Naive thymus-derived CD8-positive, alpha-beta T cell (primary cell): ENCODE results near the gene SMIM10. TPM values are rescaled to one million over a fixed set of nuclear protein-coding genes. Genes with fewer than 3 reads are reported as not detected.
"Not testable (repeated sequence)": the region's sequence is repeated elsewhere in the genome, so short reads cannot be mapped to it uniquely, and the experiment has no call there.

Experiments used
- ATAC-seq, 2 donors: fragments of 150-1000 bp; cut with Tn5 transposase in 1 of 2; sonication (Bioruptor Pico), chemical (Tn5 transposase) in 1 of 2; 1 replicate in 1 of 2; 2 replicates in 1 of 2; pipeline ENCODE4 v1.10.0; 2021; ENCODE audit warnings: mild to moderate bottlenecking in 2 of 2, moderate library complexity in 2 of 2
- POLR2A ChIA-PET: fragments of 350-600 bp; sonication (Branson Sonifier 250); formaldehyde crosslinking; loops from one replicate; lab custom pipeline; 2021; ENCODE audit warnings: antibody characterized with exemption; lab: Charles Lee
- DNase-seq, 10 donors: peaks; one replicate each; pipeline versions ENCODE4 v3.0.0 to v3.0.0-alpha.2; 2020 to 2022
- H3K27ac Mint-ChIP-seq, 10 donors: one replicate each; pipeline ENCODE4 v1.8.0; 2020 to 2022; ENCODE audit warnings: mild to moderate bottlenecking in 10 of 10, mixed read lengths in 10 of 10, moderate library complexity in 4 of 10, inconsistent platforms in 1 of 10
- H3K27me3 Mint-ChIP-seq, 5 donors: one replicate each; pipeline ENCODE4 v1.8.0; 2021 to 2022; ENCODE audit warnings: mixed read lengths in 5 of 5
- H3K36me3 Mint-ChIP-seq, 3 donors: one replicate each; pipeline ENCODE4 v1.8.0; 2020 to 2022; ENCODE audit warnings: mixed read lengths in 3 of 3, mild to moderate bottlenecking in 2 of 3, inconsistent platforms in 1 of 3
- H3K4me1 Mint-ChIP-seq, 4 donors: one replicate each; pipeline ENCODE4 v1.8.0; 2021 to 2022; ENCODE audit warnings: mixed read lengths in 4 of 4
- H3K4me3 Mint-ChIP-seq, 10 donors: one replicate each; pipeline ENCODE4 v1.8.0; 2020 to 2022; ENCODE audit warnings: mild to moderate bottlenecking in 10 of 10, mixed read lengths in 10 of 10, moderate library complexity in 6 of 10, inconsistent platforms in 1 of 10
- H3K9me3 Mint-ChIP-seq, 9 donors: one replicate each; pipeline ENCODE4 v1.8.0; 2020 to 2022; ENCODE audit warnings: mixed read lengths in 9 of 9, mild to moderate bottlenecking in 3 of 9, inconsistent platforms in 1 of 9, moderate library complexity in 1 of 9
- polyA plus RNA-seq, 3 donors: library from polyadenylated mRNA; unstranded; fragments of 300-500 nt; fragmentation: Illumina TruSeq; gene quantifications; one replicate each; pipeline ENCODE4 v1.2.3, GENCODE V29; 2021
- total RNA-seq, 8 experiments: library from RNA in 2 of 8; stranded (reverse) in 2 of 8; gene quantifications; one replicate each; pipeline ENCODE4 v1.2.3 and lab custom pipeline; 2021 to 2026

The SMIM10 gene
- total and polyA plus RNA-seq, 5 experiments from 2014 or later = 0.14 TPM; not detected in 4

DNA sequence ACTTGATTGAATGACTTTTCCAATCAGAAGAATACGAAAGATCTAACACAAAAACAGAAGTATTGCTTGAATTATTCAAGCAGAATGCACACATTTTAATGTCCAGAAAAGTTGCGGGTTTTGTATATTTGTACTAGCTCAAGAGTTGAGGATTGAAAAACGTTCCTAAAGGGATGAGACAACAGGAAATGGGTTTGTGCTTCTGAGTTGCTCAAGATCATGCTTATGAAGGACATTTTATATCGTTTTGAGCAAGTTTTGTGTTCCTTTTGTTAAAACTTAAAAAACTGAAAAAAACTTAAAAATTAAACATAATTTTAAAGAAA lies 353 bp upstream of the SMIM10 start:
- POLR2A ChIA-PET = no interaction called here
- H3K4me1 Mint-ChIP-seq = peaks cover 8 to 13% (median 12%) of the 10 kb centered on the region in 4 donors
- H3K9me3 Mint-ChIP-seq = no peaks in the 10 kb centered on the region
- no peaks in the 10 kb centered on the region for H3K36me3 Mint-ChIP-seq
- H3K27me3 Mint-ChIP-seq = peaks cover 14 to 24% (median 17%) of the 10 kb centered on the region in 5 donors
- no peak overlapping the region for H3K27ac Mint-ChIP-seq
- DNase-seq (no peak), ATAC-seq (no peak)
- peak overlapping the region in 5 of 10 donors; percentile 49 to 85 (median 64) for H3K4me3 Mint-ChIP-seq

DNA sequence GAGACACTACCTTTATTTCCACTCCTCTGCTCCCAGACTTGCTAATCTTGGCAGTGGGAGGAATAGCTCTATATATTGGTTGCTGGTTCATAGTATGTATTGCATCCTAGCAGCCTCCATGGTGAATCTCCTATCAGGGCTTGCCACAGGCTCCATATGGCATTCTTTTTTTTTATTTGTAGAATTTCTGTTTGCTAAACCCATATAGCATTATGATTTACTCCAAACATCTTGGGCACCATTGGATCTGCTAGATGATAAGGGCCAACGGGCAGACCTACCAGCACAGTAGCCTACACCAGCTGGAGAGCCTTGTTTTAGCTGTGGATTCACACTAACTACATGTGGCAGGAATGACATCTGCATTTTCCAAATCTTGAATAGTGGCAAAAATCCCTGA lies 6.9 kb downstream of the SMIM10 start:
- Mint-ChIP-seq H3K27ac (no peak overlapping the region), H3K4me3 (no peak overlapping the region), H3K4me1 (peaks cover 0 to 4% (median 0%) of the 10 kb centered on the region in 4 donors), H3K27me3 (peaks cover 0 to 2% (median 0%) of the 10 kb centered on the region in 5 donors), H3K9me3 (no peaks in the 10 kb centered on the region), H3K36me3 (no peaks in the 10 kb centered on the region)
- no peak for ATAC-seq
- DNase-seq = no peak
- POLR2A ChIA-PET = no interaction called here

DNA sequence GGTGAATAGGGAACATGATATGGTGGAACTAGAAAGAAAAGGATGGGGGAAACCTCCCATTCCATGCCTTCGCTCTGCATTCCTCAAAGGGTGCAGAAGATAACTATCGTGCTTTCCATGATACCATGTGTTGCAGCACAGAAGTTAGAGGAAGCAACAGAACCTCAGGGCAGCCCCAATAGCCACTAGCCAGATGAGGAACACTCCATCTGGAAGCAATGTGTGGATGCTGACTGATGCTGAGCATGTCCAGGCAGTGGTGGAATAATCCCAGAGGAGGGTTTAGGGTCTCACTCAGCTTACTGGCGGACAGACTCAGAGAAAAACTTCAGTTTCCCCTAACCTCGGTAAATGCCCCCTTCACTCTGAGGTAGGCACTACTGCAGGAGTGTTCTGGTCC lies 7.5 kb downstream of the SMIM10 start:
- Mint-ChIP-seq H3K4me1 (peaks cover 0 to 6% (median 0%) of the 10 kb centered on the region in 4 donors), H3K9me3 (no peaks in the 10 kb centered on the region), H3K27ac (no peak overlapping the region), H3K27me3 (peaks cover 0 to 2% (median 0%) of the 10 kb centered on the region in 5 donors), H3K36me3 (no peaks in the 10 kb centered on the region), H3K4me3 (no peak overlapping the region)
- ATAC-seq (no peak), DNase-seq (no peak)
- POLR2A ChIA-PET = no interaction called here

DNA sequence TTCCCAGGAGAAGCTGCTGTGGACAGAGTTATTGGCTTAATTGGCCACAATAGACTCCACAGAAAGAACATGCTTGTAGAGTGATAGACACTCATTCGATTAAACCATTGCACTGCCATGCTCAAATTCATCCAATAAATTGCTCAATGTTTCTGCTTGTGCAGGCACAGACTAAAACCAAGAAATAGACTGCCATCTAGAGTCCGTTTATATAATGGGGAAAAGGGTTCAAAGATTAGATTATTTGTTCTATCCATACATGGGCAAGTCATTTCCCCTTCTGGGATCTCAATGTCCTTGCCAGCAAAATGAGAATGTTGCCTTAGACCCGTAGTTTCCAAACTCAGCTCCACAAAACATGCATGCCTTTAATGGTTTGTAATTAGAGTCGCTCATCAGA lies 8.7 kb downstream of the SMIM10 start:
- POLR2A ChIA-PET = no interaction called here
- ATAC-seq = no peak
- H3K9me3 Mint-ChIP-seq = no peaks in the 10 kb centered on the region
- no peaks in the 10 kb centered on the region for H3K36me3 Mint-ChIP-seq
- no peak overlapping the region for H3K4me3 Mint-ChIP-seq
- H3K27ac Mint-ChIP-seq = no peak overlapping the region
- peak in 1 of 10 donors; percentile 12 for DNase-seq
- H3K4me1 Mint-ChIP-seq = peaks cover 3 to 14% (median 10%) of the 10 kb centered on the region in 4 donors
- peaks cover 0 to 2% (median 0%) of the 10 kb centered on the region in 5 donors for H3K27me3 Mint-ChIP-seq

DNA sequence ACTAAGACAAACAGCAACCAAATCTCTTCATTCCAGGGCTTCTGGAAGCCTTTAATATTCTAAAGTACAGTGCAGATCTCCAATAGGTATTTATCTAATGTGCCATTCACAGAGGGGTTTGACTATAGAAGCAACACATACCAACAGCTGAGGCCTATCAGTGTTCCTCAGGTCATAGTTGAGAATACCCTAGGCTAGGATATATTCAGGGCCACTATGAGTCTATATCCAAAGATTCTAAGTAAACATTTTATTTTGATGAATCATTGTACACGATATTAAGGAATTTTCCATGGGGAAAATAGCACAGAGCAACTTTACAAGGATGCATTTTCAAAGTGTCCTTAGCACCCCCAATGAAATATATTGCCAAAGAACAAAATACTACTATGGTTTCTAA lies 9.7 kb downstream of the SMIM10 start:
- DNase-seq (no peak), ATAC-seq (no peak)
- Mint-ChIP-seq H3K36me3 (no peaks in the 10 kb centered on the region), H3K4me1 (peaks cover 3 to 16% (median 13%) of the 10 kb centered on the region in 4 donors), H3K9me3 (no peaks in the 10 kb centered on the region), H3K27me3 (peaks cover 0 to 2% (median 0%) of the 10 kb centered on the region in 5 donors), H3K27ac (no peak overlapping the region), H3K4me3 (no peak overlapping the region)
- POLR2A ChIA-PET = interaction anchor here (0.5 kb wide), 1 partner anchor 35 kb away, joined by 4 read pairs; no protein-coding TSS in a partner anchor

DNA sequence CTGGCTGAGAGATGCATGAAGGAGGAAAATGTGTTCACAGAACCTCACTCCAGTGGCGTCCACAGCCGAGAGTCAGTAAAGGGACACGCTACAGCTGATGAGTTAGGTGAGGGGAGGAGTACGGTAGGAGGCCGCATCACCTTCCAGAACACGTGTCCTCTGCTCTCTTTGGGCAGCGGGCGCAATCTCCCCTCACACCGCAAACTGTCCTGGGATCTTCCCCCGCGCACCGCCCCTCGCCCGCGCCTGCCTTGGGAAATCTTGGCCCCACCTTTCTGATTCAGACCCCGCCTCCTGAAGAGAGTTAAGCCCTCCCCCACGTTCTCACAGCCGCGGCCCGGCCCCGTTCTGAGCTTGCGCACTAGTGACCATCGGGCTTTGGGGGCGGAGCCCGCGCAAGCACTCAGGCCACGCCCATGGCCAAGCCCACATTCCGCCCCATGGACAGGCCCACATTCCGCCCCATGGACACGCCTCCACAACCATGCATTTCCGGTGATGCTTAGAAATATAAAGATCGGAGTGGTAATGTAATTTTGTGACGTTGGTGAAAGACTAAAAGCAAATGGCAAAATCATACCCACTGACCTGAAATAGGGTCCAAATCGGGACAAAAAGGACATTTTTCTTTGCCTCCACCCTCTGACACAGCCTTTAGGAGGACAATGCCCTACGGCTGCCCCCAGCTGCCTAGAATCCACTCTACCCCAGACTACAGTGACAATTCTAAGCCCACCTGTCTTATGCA lies 13.3 kb downstream of the SMIM10 start:
- ATAC-seq (peak; percentile 93 to 95), DNase-seq (peak; percentile 79 to 91 (median 87))
- H3K4me3 Mint-ChIP-seq = peak overlapping the region; percentile 82 to 95 (median 87)
- no peaks in the 10 kb centered on the region for H3K27me3 Mint-ChIP-seq
- POLR2A ChIA-PET = no interaction called here
- peaks cover 3 to 16% (median 13%) of the 10 kb centered on the region in 4 donors for H3K4me1 Mint-ChIP-seq
- H3K27ac Mint-ChIP-seq = peak overlapping the region; percentile 37 to 95 (median 78)
- no peaks in the 10 kb centered on the region for H3K36me3 Mint-ChIP-seq
- H3K9me3 Mint-ChIP-seq = no peaks in the 10 kb centered on the region

DNA sequence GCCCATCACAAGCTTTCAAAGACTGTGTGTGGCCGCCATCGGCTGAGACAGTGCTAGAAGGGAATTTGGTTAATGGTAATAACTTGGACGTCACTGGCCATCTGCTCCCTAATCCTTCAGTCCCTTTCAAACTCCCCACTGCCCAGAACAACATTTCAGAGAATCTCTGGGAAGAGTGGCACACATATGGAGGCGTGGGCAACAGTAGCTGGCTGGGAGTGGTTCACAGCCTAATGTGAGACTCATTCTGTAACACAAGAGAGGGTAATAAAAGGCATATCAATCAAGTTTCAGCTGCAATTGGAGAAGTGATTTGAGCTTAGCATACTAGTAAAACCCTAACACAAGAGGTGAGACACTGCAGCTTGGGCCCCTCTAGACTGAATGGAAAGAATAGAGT lies 15.4 kb downstream of the SMIM10 start:
- Mint-ChIP-seq H3K27me3 (no peaks in the 10 kb centered on the region), H3K4me3 (no peak overlapping the region), H3K4me1 (peaks cover 3 to 16% (median 13%) of the 10 kb centered on the region in 4 donors), H3K36me3 (no peaks in the 10 kb centered on the region), H3K9me3 (no peaks in the 10 kb centered on the region), H3K27ac (no peak overlapping the region)
- POLR2A ChIA-PET = no interaction called here
- DNase-seq (no peak), ATAC-seq (no peak)

DNA sequence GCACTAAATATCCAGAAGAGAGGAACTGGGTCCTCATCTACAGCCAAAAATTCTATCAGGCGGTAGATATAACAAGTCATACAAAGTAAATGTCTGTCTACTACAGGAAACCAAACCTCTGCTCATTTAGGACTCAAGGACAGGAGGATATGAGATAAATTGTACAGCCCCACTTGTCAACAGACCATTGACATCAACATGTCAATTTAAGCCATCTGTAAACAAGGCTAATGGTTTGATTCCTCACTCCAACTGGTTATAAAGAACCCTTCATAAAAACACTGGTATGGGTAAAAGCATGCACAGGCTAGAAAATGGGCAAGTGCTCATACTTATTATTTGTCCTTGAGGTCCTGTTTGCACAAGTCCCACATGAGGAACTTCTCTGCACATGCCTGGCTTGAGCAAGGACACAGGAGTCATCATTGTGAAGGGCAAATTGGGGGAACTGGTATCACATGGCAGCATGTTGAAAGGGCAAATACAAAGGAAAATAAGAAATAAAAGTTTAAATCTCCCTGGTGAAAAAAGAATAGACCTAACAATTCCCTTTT lies 18.3 kb downstream of the SMIM10 start:
- peaks cover under 1 to 6% (median 6%) of the 10 kb centered on the region in 4 donors for H3K4me1 Mint-ChIP-seq
- POLR2A ChIA-PET = no interaction called here
- no peaks in the 10 kb centered on the region for H3K36me3 Mint-ChIP-seq
- H3K9me3 Mint-ChIP-seq = no peaks in the 10 kb centered on the region
- no peak overlapping the region for H3K4me3 Mint-ChIP-seq
- no peak for ATAC-seq
- H3K27ac Mint-ChIP-seq = no peak overlapping the region
- DNase-seq = no peak
- H3K27me3 Mint-ChIP-seq = no peaks in the 10 kb centered on the region

DNA sequence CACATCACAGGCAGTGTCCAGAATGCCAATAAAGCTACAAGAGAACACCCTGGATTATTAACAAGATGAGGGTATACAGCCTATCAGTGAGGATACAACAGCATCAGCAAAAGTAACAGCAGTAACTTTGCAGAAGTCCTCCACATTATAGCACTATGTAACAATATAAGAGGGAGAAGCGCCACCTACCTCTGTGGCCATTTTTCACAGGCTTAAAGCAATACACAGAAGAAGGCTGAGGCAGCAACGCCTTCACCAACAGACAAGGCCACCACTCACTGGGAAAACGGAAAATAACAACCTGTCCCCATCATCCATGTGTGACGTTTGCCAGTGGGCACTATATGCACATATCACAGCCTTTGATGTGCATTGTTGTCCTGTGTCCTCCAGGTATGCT lies 19.0 kb downstream of the SMIM10 start:
- DNase-seq = no peak
- ATAC-seq = no peak
- Mint-ChIP-seq H3K9me3 (no peaks in the 10 kb centered on the region), H3K27ac (no peak overlapping the region), H3K36me3 (no peaks in the 10 kb centered on the region), H3K4me1 (no peaks in the 10 kb centered on the region), H3K4me3 (no peak overlapping the region), H3K27me3 (no peaks in the 10 kb centered on the region)
- POLR2A ChIA-PET = no interaction called here

DNA sequence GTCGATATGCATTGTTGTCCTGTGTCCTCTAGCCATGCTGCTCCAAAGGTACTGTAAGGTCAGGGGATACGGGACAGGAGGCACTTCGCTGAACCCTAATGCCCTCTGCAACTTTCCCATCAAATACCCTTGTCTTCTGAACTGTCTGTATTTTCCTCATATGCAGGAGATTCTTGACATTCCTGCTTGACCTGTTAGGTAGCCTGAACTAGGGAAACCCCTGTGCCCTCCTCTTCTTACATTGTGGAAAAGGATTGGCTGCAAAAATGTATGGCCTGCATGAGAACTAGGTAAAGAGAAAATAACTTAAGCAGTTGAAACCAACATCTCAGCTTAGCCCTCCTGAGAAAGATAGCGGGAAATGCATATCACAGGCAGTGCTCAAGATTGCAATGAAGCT lies 20.1 kb downstream of the SMIM10 start:
- POLR2A ChIA-PET = no interaction called here
- ATAC-seq (no peak), DNase-seq (no peak)
- Mint-ChIP-seq H3K4me3 (no peak overlapping the region), H3K9me3 (no peaks in the 10 kb centered on the region), H3K27ac (no peak overlapping the region), H3K36me3 (no peaks in the 10 kb centered on the region), H3K27me3 (no peaks in the 10 kb centered on the region), H3K4me1 (no peaks in the 10 kb centered on the region)

DNA sequence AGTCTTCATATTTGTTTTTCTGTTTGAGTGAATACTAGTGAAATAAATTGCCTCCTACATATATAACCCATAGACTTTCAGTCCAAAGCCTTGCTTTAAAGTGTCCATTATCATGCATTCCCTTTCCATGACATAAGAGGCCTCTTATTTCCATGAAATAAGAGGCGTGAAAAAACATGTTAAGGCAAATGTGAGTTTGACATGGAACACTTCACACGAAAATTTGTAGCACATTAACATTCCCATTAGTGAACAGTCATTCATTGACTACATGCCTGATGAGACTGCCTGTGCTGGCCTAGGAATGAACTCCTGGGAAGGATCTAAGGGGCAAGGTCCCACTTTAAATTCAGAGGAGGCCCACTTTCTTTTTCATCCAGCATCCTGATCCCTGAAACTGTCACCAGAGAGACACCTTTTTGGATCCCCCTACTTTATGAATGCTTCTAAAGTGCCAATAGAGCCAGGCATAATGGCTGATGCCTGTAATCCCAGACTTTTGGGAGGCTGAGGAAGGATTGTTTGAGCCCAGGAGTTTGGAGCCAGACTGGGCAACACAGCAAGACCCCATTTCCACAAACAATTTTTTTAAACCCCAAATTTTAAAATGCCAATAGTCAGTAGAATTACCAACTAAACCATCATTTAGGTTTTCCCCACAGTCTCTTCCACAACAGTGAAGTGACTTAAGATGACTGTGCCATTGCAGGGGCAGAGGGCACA lies 24.9 kb downstream of the SMIM10 start:
- DNase-seq (no peak), ATAC-seq (no peak)
- H3K27ac Mint-ChIP-seq = no peak overlapping the region
- POLR2A ChIA-PET = no interaction called here
- no peaks in the 10 kb centered on the region for H3K36me3 Mint-ChIP-seq
- H3K4me3 Mint-ChIP-seq = no peak overlapping the region
- peaks cover 0 to under 1% (median 0%) of the 10 kb centered on the region in 4 donors for H3K4me1 Mint-ChIP-seq
- no peaks in the 10 kb centered on the region for H3K9me3 Mint-ChIP-seq
- H3K27me3 Mint-ChIP-seq = no peaks in the 10 kb centered on the region

DNA sequence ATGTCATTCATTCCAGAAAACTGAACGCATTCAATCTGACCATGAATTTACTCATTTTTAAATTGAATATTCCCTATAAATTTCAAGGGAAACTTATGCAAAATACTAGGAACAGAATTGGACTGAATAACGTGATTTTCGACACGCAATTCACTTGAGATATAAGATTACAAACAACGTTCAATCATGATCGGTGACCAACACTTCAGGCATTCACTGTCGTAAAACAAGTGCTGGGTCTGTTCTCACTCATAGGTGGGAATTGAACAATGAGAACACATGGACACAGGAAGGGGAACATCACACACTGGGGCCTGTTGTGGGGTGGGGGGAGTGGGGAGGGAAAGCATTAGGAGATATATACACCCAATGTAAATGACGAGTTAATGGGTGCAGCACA lies 29.1 kb downstream of the SMIM10 start:
- ATAC-seq, DNase-seq, H3K9me3 Mint-ChIP-seq, H3K4me3 Mint-ChIP-seq, POLR2A ChIA-PET, H3K36me3 Mint-ChIP-seq, H3K27ac Mint-ChIP-seq: not testable (repeated sequence)
- Mint-ChIP-seq H3K4me1 (peaks cover 4 to 24% (median 14%) of the 10 kb centered on the region in 4 donors), H3K27me3 (peaks cover 0 to 17% (median 0%) of the 10 kb centered on the region in 5 donors)

DNA sequence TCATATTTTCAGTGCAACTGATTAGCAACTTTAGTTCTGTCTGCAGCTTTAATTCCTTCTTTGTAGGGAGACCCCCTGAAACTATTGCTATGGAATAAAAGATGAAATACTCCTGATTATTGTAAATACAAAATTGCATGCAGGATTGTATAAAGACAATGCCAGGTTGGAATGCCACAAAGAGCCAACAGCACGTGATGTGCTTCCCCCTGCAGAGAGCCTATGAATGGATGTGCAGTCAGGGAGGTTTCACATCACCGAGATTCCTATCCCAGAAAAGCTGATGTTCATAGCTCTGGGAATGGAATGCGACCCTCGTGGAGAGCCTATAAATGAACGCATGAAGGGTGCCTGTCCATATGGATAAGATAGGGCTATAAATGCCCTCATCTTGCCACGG lies 33.0 kb downstream of the SMIM10 start:
- H3K27ac Mint-ChIP-seq, DNase-seq, H3K4me3 Mint-ChIP-seq, H3K9me3 Mint-ChIP-seq, POLR2A ChIA-PET, ATAC-seq, H3K36me3 Mint-ChIP-seq: not testable (repeated sequence)
- Mint-ChIP-seq H3K4me1 (peaks cover 4 to 24% (median 14%) of the 10 kb centered on the region in 4 donors), H3K27me3 (peaks cover 0 to 29% (median 3%) of the 10 kb centered on the region in 5 donors)
